RCC 7860 (cell line): ENCODE data around the gene DEDD.
A peak's percentile ranks its signal among the peaks of the same experiment; 100 is the strongest.

Experiments
- DNase-seq: peaks from one replicate; pipeline ENCODE4 v3.0.0-alpha.2; 2015; ENCODE audit warnings: low spot score
- FAIRE-seq: peaks from 2 replicates; lab custom pipeline; 2012; peaks lifted over from hg19 to GRCh38; lab: Jason Lieb, UNC

DEDD gene

GRCh38 chr1:161132410-161133219 is at the start of gene DEDD:
TSS of gene DEDD (minus strand) at chr1:161132667. CDS start at chr1:161124462, 8,205 bp downstream.
- peak; percentile 93 for DNase-seq
- peak; percentile 46 for FAIRE-seq

- peak; percentile 59 for FAIRE-seq
- peak; percentile 71 for DNase-seq
Measured at GRCh38 chr1:161182214-161182613, 49.7 kb upstream of the DEDD start.

- DNase-seq = no peak
- no peak for FAIRE-seq
Measured at GRCh38 chr1:161180639-161181038, 48.2 kb upstream of the DEDD start.

GRCh38 chr1:161179698-161180097 is 47.2 kb upstream of the DEDD start:
- FAIRE-seq (no peak), DNase-seq (no peak)

GRCh38 chr1:161177936-161178244 is 45.4 kb upstream of the DEDD start:
- DNase-seq (no peak), FAIRE-seq (no peak)

GRCh38 chr1:161177112-161177935 is 44.9 kb upstream of the DEDD start, which contains the start of gene B4GALT3:
TSS of gene B4GALT3 (minus strand) at chr1:161177507. CDS start at chr1:161176060, 1,447 bp downstream.
- FAIRE-seq (no peak), DNase-seq (peak; percentile 52)

GRCh38 chr1:161176468-161177111 is 44.1 kb upstream of the DEDD start:
- no peak for FAIRE-seq
- DNase-seq = no peak

GRCh38 chr1:161175771-161176453 is 43.4 kb upstream of the DEDD start:
- DNase-seq = no peak

GRCh38 chr1:161174911-161175310 is 42.4 kb upstream of the DEDD start:
- FAIRE-seq = no peak
- DNase-seq = no peak

More at GRCh38 chr1:161175771-161176453, 43.4 kb upstream of the DEDD start:
- no peak for FAIRE-seq

GRCh38 chr1:161173711-161174110 is 41.2 kb upstream of the DEDD start:
- DNase-seq (no peak), FAIRE-seq (no peak)

GRCh38 chr1:161172776-161173376 is 40.4 kb upstream of the DEDD start:
- no peak for DNase-seq
- FAIRE-seq = no peak

GRCh38 chr1:161172349-161172748 is 39.9 kb upstream of the DEDD start:
- no peak for DNase-seq
- no peak for FAIRE-seq

- DNase-seq = no peak
- FAIRE-seq = no peak
Measured at GRCh38 chr1:161171696-161172095, 39.2 kb upstream of the DEDD start.

- DNase-seq (no peak), FAIRE-seq (no peak)
Measured at GRCh38 chr1:161171191-161171590, 38.7 kb upstream of the DEDD start.

- DNase-seq = no peak
- FAIRE-seq = no peak
Measured at GRCh38 chr1:161168906-161169305, 36.4 kb upstream of the DEDD start.

GRCh38 chr1:161166669-161167548 is 34.4 kb upstream of the DEDD start:
- DNase-seq (no peak), FAIRE-seq (no peak)

- FAIRE-seq = peak; percentile 88
Measured at GRCh38 chr1:161165742-161166668, 33.5 kb upstream of the DEDD start, which contains the start of gene PPOX. TSS of gene PPOX (plus strand) at chr1:161166426. CDS start at chr1:161166848, 422 bp downstream.

GRCh38 chr1:161164901-161165610 is 32.6 kb upstream of the DEDD start:
- FAIRE-seq (no peak), DNase-seq (no peak)

More at GRCh38 chr1:161165742-161166668, 33.5 kb upstream of the DEDD start, which contains the start of gene PPOX:
- peak; percentile 97 for DNase-seq
